K562 (cell line): ENCODE data around the gene RARG. TPM values are rescaled to one million over a fixed set of nuclear protein-coding genes. Genes with fewer than 3 reads are reported as not detected.
A peak's percentile ranks its signal among the peaks of the same experiment; 100 is the strongest.

Experiments used
- BCOR ChIP-seq: fragments of 450-650 bp; IDR thresholded peaks from 2 replicates; pipeline ENCODE4 v1.6.1; 2016
- CEBPG ChIP-seq, 3 experiments: fragments of 200-800 bp in 1 of 3; sonication (Bioruptor generic) in 1 of 3; sonication (generic) in 1 of 3; formaldehyde crosslinking in 1 of 3; IDR thresholded peaks in 2 of 3; conservative IDR thresholded peaks in 1 of 3; 2 replicates each; pipeline versions ENCODE4 v1.6.1 to v1.8.0; 2016 to 2022; ENCODE audit warnings: missing compliant biosample characterization in 2 of 3, missing genetic modification characterization in 2 of 3, mild to moderate bottlenecking in 1 of 3, missing genetic modification reagents in 1 of 3
- CTCF ChIP-seq, 3 experiments: IDR thresholded peaks in 2 of 3; conservative IDR thresholded peaks in 1 of 3; 2 replicates each; pipeline ENCODE4 v1.5.1; 2011 to 2012; ENCODE audit warnings: low read length in 3 of 3, mild to moderate bottlenecking in 3 of 3, control low read depth in 2 of 3, improper control_type of control experiment in 1 of 3, inconsistent platforms in 1 of 3, low read depth in 1 of 3, mixed read lengths in 1 of 3, moderate library complexity in 1 of 3; ENCODE audit not compliant: insufficient read depth in 2 of 3
- ERF ChIP-seq: fragments of 450-650 bp; formaldehyde crosslinking; IDR thresholded peaks from 2 replicates; pipeline ENCODE4 v1.4.0; 2020; ENCODE audit warnings: mild to moderate bottlenecking, mixed read lengths
- GTF3C2 ChIP-seq: IDR thresholded peaks from 3 replicates; pipeline ENCODE4 v1.6.1; 2011; ENCODE audit warnings: borderline replicate concordance, mild to moderate bottlenecking, moderate library complexity; ENCODE audit not compliant: insufficient read length; ENCODE audit errors: extremely low read depth
- MGA ChIP-seq: fragments of 450-650 bp; IDR thresholded peaks from 2 replicates; pipeline ENCODE4 v1.6.1; 2016; ENCODE audit warnings: mild to moderate bottlenecking, moderate library complexity
- OTX1 ChIP-seq: fragments of 450-650 bp; formaldehyde crosslinking; IDR thresholded peaks from 2 replicates; pipeline ENCODE4 v1.4.0; 2022; ENCODE audit warnings: mild to moderate bottlenecking
- POLR3G ChIP-seq: IDR thresholded peaks from 2 replicates; pipeline ENCODE4 v1.6.1; 2011; ENCODE audit not compliant: insufficient read length, insufficient replicate concordance; ENCODE audit errors: extremely low read depth
- SMARCA5 ChIP-seq: fragments of 450-650 bp; IDR thresholded peaks from 2 replicates; pipeline ENCODE4 v1.6.1; 2016
- polyA plus RNA-seq, 8 experiments: library from polyadenylated mRNA; depleted of rRNA in 4 of 8; stranded (reverse) in 5 of 8; unstranded in 3 of 8; fragments of >200 nt; fragmentation: Nextera tagmentation in 2 of 8; fragmentation: Illumina TruSeq in 1 of 8; extraction: Ambion mirVana in 2 of 8; extraction: Trizol in 1 of 8; gene quantifications; 2 replicates each; pipeline versions ENCODE4 v1.2.1 to v1.2.3, GENCODE V29; 2011 to 2014; ENCODE audit warnings: inconsistent platforms in 1 of 8, missing spikeins in 1 of 8
- total RNA-seq, 7 experiments: library from RNA; depleted of rRNA in 6 of 7; stranded (reverse); fragments of >200 nt in 6 of 7; fragmentation: Illumina TruSeq in 2 of 7; extraction: Trizol in 2 of 7; gene quantifications; 2 replicates each; pipeline versions ENCODE4 v1.2.1 to v1.2.3, GENCODE V29; 2011 to 2021; ENCODE audit warnings: low replicate concordance in 1 of 7

RARG gene
- total and polyA plus RNA-seq, 9 of the 15 experiments (the other 6 are each of a cell fraction or from before 2014, with no cell fraction given) = 0.18 to 7.6 (median 3.8) TPM

GRCh38 chr12:53221203-53222080 lies 10.6 kb downstream of the RARG start (continued):
- no peak for TF ChIP-seq MGA
- TF ChIP-seq OTX1 (CRISPR knock-in tag) = peak; percentile 57; the same call in 1 of the 2 replicates
- no peak for TF ChIP-seq GTF3C2
- no peak; the same call in 1 of the 2 replicates for TF ChIP-seq BCOR
- peak; percentile 71; the same call in 1 of the 2 replicates for TF ChIP-seq SMARCA5
- TF ChIP-seq POLR3G = no peak
- no peak for TF ChIP-seq ERF (CRISPR knock-in tag)
- peak; percentile 9 to 35 (median 23); a peak in 4 of 6 replicates for TF ChIP-seq CTCF (IDR thresholded peaks at IDR 0.05 in 2 of 3, conservative IDR thresholded peaks at IDR 0.05 in 1 of 3; ENCODE audit: insufficient read depth in 2 of 3, low read depth in 1 of 3, low read length in 3 of 3)
- TF ChIP-seq CEBPG (CRISPR knock-in tag; IDR thresholded peaks at IDR 0.05) = no peak
- no peak for TF ChIP-seq CEBPG (tag; conservative IDR thresholded peaks at IDR 0.05 in 1 of 2, IDR thresholded peaks at IDR 0.05 in 1 of 2)
